Immature natural killer cell (primary cell): ENCODE results near the gene KIF25. TPM values are rescaled to one million over a fixed set of nuclear protein-coding genes. Genes with fewer than 3 reads are reported as not detected.

Experiments used
- DNase-seq, 3 donors: peaks; one replicate each; pipeline ENCODE4 v3.0.0; 2022; ENCODE audit warnings: mixed read lengths in 1 of 3
- H3K27ac Mint-ChIP-seq, 6 donors: one replicate each; pipeline ENCODE4 v1.8.0; 2020; ENCODE audit warnings: mixed read lengths in 6 of 6, mild to moderate bottlenecking in 5 of 6, inconsistent platforms in 4 of 6, moderate library complexity in 3 of 6
- H3K27me3 Mint-ChIP-seq, 3 donors: one replicate each; pipeline ENCODE4 v1.8.0; 2020 to 2021; ENCODE audit warnings: low read depth in 3 of 3, mild to moderate bottlenecking in 3 of 3, mixed read lengths in 3 of 3, moderate library complexity in 3 of 3, inconsistent platforms in 1 of 3
- H3K36me3 Mint-ChIP-seq, 3 donors: one replicate each; pipeline ENCODE4 v1.8.0; 2020; ENCODE audit warnings: mixed read lengths in 3 of 3, inconsistent platforms in 2 of 3, mild to moderate bottlenecking in 2 of 3
- H3K4me1 Mint-ChIP-seq, 2 donors: one replicate each; pipeline ENCODE4 v1.8.0; 2020; ENCODE audit warnings: inconsistent platforms in 2 of 2, mild to moderate bottlenecking in 2 of 2, mixed read lengths in 2 of 2, moderate library complexity in 1 of 2
- H3K4me3 Mint-ChIP-seq, 5 donors: one replicate each; pipeline ENCODE4 v1.8.0; 2020; ENCODE audit warnings: mild to moderate bottlenecking in 5 of 5, mixed read lengths in 5 of 5, inconsistent platforms in 3 of 5, moderate library complexity in 3 of 5
- H3K9me3 Mint-ChIP-seq, 6 donors: one replicate each; pipeline ENCODE4 v1.8.0; 2020; ENCODE audit warnings: mild to moderate bottlenecking in 6 of 6, mixed read lengths in 6 of 6, inconsistent platforms in 4 of 6, moderate library complexity in 3 of 6
- polyA plus RNA-seq, 3 donors: library from polyadenylated mRNA; unstranded; fragments of 300-500 nt; fragmentation: Illumina TruSeq; gene quantifications; one replicate each; pipeline ENCODE4 v1.2.3, GENCODE V29; 2021

The KIF25 gene
- polyA plus RNA-seq, 3 donors from 2014 or later = not detected

DNA sequence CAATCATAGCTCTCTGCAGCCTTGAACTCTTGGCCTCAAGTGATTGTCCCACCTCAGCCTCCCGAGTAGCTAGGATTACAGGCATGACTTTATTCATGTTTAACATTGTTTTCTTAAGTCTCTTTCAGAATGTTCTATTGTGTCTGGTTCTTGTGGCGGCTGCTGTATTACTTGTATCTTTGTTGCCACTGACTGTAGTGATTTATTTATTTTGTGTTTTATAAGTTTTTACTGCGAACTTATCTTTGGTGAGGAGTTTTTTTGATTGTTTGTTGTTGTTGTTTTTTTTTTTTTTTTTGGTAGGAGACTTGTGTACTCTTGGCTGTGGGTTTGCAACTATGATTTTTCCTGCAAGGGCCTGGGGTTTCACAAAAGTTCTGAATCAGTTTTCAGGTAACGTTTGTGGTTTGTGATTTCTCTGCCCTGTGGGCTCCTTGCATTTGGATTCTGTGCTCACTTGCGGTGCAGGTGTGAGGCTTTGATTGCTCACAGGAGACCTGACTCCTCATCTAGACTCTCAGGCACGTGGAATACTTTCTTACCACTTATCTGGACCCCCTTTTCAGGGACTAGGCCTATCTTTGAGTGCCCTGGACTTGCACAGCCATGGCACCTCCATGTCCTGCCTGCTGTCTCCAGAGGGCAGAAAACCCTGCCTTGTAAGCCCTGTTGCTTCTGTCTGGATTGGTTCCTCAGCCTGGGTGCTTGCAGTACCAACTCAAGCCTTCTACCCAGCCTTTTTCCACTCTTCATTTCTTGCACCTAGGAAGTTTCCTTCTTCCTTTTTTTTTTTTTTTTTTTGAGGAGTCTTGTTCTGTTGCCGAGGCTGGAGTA lies 25.2 kb downstream of the KIF25 start:
- no peak overlapping the region for H3K4me3 Mint-ChIP-seq
- H3K27ac Mint-ChIP-seq = no peak overlapping the region

DNA sequence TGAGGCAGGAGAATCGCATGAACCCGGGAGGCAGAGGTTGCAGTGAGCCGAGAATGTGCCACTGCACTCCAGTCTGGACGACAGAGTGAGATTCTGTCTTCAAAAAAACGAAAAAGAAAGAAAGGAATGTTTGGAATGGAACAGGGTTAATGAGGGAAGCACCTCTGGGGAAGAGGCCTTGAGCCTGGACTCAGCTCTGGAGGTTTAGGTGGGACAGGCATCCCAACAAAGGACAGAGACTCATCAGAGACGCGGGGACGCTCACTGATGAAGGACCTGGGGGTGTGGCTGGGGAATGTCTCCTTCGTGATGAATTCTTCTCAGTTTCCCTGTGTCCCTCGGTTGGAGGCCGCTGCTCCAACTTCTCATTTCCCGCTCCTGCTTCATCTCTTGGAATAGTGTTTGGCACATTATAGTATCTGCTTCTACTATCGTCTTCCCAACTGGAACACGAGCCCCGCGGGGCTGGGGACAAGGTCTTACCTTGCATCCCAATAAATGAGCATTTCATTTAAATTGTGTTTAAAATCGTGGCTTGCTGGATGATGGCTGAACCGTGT lies 27.6 kb downstream of the KIF25 start:
- peaks cover 0 to 2% (median 0%) of the 10 kb centered on the region in 6 donors for H3K9me3 Mint-ChIP-seq
- H3K27me3 Mint-ChIP-seq = peaks cover 0 to 8% (median 0%) of the 10 kb centered on the region in 3 donors
- H3K4me3 Mint-ChIP-seq = no peak overlapping the region
- no peak for DNase-seq
- H3K27ac Mint-ChIP-seq = no peak overlapping the region
- H3K36me3 Mint-ChIP-seq = no peaks in the 10 kb centered on the region
- H3K4me1 Mint-ChIP-seq = no peaks in the 10 kb centered on the region

More for the DNA sequence above, 25.2 kb downstream of the KIF25 start:
- peaks cover 0 to 2% (median 0%) of the 10 kb centered on the region in 6 donors for H3K9me3 Mint-ChIP-seq
- no peaks in the 10 kb centered on the region for H3K36me3 Mint-ChIP-seq
- no peak for DNase-seq
- no peaks in the 10 kb centered on the region for H3K4me1 Mint-ChIP-seq
- H3K27me3 Mint-ChIP-seq = peaks cover 0 to 6% (median 2%) of the 10 kb centered on the region in 3 donors

DNA sequence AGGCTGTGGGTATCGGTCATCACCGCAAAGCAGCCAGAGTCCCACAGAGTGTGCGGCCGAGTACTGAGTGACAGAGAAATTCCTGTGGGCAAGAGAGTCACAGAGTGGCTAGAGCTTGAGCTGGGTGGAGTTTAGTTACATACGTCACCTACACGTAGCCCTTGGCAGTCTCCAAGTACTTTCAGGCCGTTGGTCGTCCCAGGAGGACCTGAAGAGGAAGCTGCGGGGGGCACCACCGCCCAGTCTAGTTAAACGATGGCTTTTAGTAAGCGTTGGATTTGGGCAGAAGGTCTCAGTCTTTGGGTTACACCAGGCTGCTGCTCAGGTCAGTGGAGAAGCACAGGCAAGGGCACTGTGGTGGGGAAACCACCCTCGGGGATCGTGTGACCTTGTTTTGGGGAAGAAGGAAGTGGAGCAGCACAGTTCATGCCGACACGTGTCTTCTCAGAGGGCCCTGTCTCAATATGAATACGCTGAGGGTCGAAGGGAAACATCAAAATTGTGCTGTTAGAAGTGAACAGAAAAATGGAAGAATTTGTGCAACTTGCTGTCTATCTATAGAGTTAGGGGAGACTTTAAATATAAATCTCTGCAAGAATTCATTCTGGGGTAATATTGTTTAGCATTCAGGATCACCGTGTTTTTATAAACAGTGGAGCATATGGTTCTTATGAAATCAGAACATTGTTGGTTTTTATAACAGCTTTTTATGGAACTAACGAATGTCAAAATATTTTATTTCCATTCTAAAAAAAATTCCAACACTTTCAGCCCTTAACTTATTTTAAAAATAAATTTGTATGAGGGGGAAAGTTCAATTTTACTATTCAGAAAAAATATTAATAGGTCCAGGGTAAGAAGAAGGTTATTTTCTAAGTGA lies 28.6 kb downstream of the KIF25 start:
- H3K27me3 Mint-ChIP-seq = peaks cover 0 to 8% (median 0%) of the 10 kb centered on the region in 3 donors
- H3K9me3 Mint-ChIP-seq = peaks cover 0 to 2% (median 0%) of the 10 kb centered on the region in 6 donors
- no peaks in the 10 kb centered on the region for H3K4me1 Mint-ChIP-seq
- H3K36me3 Mint-ChIP-seq = no peaks in the 10 kb centered on the region
- no peak for DNase-seq
- no peak overlapping the region for H3K4me3 Mint-ChIP-seq
- H3K27ac Mint-ChIP-seq = no peak overlapping the region

DNA sequence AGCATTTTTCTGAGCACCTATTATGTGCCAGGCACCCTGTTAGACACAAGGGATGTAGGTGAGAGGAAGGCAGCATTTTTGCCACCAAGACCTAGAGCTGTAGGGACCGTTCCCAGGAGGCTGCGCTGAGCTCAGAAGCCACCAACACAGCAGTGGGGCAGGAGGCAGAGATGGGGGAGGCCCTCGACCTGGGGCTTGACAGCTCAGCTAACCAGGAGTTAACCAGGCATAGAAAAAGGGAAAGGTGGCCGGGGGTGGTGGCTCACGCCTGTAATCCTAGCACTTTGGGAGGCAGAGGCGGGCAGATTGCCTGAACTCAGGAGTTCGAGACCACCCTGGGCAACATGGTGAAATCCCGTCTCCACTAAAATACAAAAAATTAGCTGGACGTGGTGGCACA lies 29.5 kb downstream of the KIF25 start:
- H3K27me3 Mint-ChIP-seq = peaks cover 0 to 8% (median 0%) of the 10 kb centered on the region in 3 donors
- DNase-seq = no peak
- no peak overlapping the region for H3K27ac Mint-ChIP-seq
- no peaks in the 10 kb centered on the region for H3K4me1 Mint-ChIP-seq
- no peak overlapping the region for H3K4me3 Mint-ChIP-seq
- H3K36me3 Mint-ChIP-seq = no peaks in the 10 kb centered on the region
- peaks cover 0 to 2% (median 0%) of the 10 kb centered on the region in 6 donors for H3K9me3 Mint-ChIP-seq

DNA sequence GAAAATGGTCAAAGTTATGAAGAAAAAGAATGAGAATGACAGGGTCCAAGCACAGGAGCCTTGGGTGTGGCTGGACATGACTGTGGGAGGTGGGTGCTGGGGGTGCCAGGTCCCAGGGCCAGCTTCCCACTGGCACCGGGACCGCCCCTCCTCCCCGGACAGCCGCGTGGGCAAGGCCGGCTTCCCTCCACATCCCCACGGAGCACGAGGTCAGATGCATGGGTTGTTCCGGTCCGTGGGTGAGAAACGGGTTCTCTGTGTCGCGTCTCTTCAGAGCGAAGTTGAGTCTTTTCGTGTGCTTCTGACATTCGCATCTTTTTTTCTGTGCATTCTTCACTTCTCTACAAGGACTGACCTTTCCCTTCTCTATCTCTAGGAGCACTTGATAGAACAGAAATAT lies 30.1 kb downstream of the KIF25 start:
- peak overlapping the region in 1 of 6 donors; percentile 16 for H3K27ac Mint-ChIP-seq
- H3K27me3 Mint-ChIP-seq = peaks cover 0 to 8% (median 0%) of the 10 kb centered on the region in 3 donors
- DNase-seq = no peak
- no peak overlapping the region for H3K4me3 Mint-ChIP-seq
- no peaks in the 10 kb centered on the region for H3K4me1 Mint-ChIP-seq
- no peaks in the 10 kb centered on the region for H3K36me3 Mint-ChIP-seq
- H3K9me3 Mint-ChIP-seq = peaks cover 0 to 2% (median 0%) of the 10 kb centered on the region in 6 donors

DNA sequence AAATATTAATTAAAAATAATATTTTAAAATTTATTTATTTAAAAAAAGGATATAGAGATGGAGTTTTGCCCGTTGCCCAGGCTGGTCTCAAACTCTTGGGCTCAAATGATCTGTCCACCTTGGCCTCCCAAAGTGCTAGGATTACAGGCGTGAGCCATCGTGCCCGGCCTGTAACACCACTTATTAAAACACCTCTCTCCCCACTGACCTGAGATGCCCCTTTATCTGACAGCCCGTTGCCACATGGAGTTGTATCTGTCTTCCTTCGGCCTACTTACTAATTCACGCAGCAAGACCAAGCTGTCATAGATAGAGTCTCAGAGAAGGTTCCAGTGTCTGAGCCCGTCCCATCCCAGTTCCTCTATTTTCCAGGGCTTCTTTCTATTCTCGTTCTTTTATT lies 30.7 kb downstream of the KIF25 start:
- no peaks in the 10 kb centered on the region for H3K4me1 Mint-ChIP-seq
- no peaks in the 10 kb centered on the region for H3K36me3 Mint-ChIP-seq
- H3K4me3 Mint-ChIP-seq = no peak overlapping the region
- peaks cover 0 to 2% (median 0%) of the 10 kb centered on the region in 6 donors for H3K9me3 Mint-ChIP-seq
- H3K27ac Mint-ChIP-seq = peak overlapping the region in 1 of 6 donors; percentile 16
- DNase-seq = no peak
- H3K27me3 Mint-ChIP-seq = peaks cover 0 to 9% (median 0%) of the 10 kb centered on the region in 3 donors

DNA sequence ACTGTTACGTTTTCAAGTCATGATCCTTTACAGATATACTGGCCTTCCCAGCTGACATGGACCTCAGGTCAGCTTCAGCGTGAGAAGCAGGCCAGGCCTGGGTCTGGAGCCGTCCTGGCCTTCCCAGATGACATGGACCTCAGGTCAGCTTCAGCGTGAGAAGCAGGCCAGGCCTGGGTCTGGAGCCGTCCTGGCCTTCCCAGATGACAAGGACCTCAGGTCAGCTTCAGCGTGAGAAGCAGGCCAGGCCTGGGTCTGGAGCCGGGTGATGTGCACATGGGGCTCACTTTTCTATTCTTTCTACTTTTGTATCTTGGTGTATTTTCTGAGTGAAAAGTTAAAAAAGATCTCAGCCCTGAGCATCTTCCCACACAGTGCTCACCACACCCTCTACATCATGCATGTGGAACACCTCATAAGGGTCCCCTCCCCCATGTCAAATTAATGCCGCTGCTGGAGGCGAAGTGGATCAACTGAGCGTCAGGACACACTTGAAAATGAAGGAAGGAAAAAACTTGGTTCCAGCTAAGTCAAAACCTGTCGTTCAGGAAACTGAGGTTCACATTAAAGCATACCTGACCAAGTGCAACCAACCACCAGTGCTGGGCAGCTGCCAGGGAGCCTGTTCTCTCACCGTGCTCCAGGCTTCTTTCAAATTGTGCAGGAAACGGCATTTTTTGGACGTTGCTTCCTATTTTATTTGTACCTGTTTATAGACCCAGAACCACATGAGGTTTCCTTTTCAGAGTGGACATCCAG lies 32.2 kb downstream of the KIF25 start:
- Mint-ChIP-seq H3K36me3 (no peaks in the 10 kb centered on the region), H3K9me3 (peaks cover 0 to 2% (median 0%) of the 10 kb centered on the region in 6 donors), H3K4me1 (no peaks in the 10 kb centered on the region), H3K4me3 (no peak overlapping the region), H3K27ac (no peak overlapping the region), H3K27me3 (peaks cover 0 to 18% (median 0%) of the 10 kb centered on the region in 3 donors)
- DNase-seq = no peak

DNA sequence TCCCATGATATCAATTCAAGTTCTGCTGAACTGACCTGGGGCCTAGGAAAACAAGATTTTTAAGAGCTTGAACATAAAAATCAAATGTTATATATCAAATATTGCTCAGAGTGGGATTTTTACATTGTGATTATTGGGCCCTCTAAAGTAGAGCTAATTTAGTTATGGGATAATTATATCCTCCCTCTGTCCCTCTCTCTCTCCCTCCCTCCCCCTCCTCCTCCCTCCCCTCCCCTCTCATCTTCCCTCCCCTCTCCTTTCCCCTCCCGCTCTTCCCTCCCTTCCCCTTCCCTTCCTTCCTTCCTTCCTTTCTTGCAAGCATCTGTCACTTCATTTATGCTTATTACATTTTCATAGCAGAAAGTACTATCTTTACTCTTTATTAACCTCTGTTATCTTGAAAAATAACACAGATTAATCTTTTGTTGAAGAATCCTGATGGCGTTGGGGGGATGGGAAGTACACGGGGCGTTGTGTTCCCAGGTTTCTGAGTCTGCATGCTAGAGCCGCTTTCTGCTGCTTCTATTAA lies 32.8 kb downstream of the KIF25 start:
- H3K27me3 Mint-ChIP-seq = peaks cover 2 to 20% (median 3%) of the 10 kb centered on the region in 3 donors
- H3K36me3 Mint-ChIP-seq = no peaks in the 10 kb centered on the region
- H3K4me3 Mint-ChIP-seq = no peak overlapping the region
- H3K9me3 Mint-ChIP-seq = peaks cover 0 to 2% (median 0%) of the 10 kb centered on the region in 6 donors
- no peak overlapping the region for H3K27ac Mint-ChIP-seq
- DNase-seq = no peak
- H3K4me1 Mint-ChIP-seq = peaks cover 0 to under 1% of the 10 kb centered on the region in 2 donors

DNA sequence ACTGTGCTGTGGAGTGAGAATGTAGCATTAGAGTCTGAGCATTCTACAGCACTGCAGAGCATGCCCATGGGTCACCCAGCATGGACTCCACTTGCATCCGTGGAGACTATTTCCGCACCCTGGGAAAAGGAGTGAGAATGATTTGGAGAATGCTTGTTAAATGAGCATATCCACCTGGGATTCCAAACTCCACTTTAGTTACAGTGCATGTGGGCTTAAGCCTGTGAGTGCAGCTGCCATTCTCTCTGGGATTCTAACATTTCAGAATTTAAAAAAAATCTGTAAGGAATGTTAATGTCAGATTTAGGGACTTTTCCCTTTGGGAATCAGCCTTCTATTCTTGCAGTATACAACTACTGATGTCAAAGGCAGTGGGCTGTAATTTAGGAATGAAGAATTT lies 33.4 kb downstream of the KIF25 start:
- H3K9me3 Mint-ChIP-seq = peaks cover 0 to 3% (median 0%) of the 10 kb centered on the region in 6 donors
- peaks cover 2 to 19% (median 3%) of the 10 kb centered on the region in 3 donors for H3K27me3 Mint-ChIP-seq
- no peak overlapping the region for H3K27ac Mint-ChIP-seq
- no peak overlapping the region for H3K4me3 Mint-ChIP-seq
- DNase-seq = no peak
- H3K4me1 Mint-ChIP-seq = peaks cover 5 to 6% of the 10 kb centered on the region in 2 donors
- H3K36me3 Mint-ChIP-seq = peaks cover 0 to under 1% (median 0%) of the 10 kb centered on the region in 3 donors

DNA sequence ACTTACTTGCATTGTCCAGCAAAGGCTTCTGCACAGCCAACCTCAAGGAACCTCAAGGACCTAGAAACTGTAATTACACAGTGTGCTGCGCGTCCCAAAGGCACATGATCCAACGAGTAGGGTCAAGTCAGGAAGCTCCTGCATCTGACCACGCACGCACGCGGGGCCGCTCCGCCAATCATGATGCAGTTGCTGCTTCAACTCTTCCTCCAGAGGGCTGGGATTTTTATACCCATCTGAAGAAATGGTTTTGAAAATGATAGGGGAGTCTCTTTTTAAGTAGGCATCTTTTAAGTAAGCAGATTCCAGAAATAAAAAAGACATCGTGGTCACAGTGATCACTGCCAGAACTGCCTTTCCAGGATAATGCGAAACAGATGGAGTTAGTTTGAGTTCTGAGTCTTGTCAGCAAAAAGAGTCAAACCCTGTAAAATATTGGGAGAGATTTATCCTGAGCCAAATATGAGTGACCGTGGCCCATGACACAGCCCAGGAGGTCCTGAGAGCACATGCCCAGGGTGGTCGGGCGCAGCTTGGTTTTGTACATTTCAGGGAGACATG lies 34.0 kb downstream of the KIF25 start:
- no peak overlapping the region for H3K4me3 Mint-ChIP-seq
- H3K9me3 Mint-ChIP-seq = peaks cover 0 to 5% (median 2%) of the 10 kb centered on the region in 6 donors
- peaks cover 7 to 11% of the 10 kb centered on the region in 2 donors for H3K4me1 Mint-ChIP-seq
- DNase-seq = no peak
- peaks cover 0 to 3% (median 0%) of the 10 kb centered on the region in 3 donors for H3K36me3 Mint-ChIP-seq
- H3K27ac Mint-ChIP-seq = no peak overlapping the region
- H3K27me3 Mint-ChIP-seq = peaks cover 4 to 20% (median 5%) of the 10 kb centered on the region in 3 donors

DNA sequence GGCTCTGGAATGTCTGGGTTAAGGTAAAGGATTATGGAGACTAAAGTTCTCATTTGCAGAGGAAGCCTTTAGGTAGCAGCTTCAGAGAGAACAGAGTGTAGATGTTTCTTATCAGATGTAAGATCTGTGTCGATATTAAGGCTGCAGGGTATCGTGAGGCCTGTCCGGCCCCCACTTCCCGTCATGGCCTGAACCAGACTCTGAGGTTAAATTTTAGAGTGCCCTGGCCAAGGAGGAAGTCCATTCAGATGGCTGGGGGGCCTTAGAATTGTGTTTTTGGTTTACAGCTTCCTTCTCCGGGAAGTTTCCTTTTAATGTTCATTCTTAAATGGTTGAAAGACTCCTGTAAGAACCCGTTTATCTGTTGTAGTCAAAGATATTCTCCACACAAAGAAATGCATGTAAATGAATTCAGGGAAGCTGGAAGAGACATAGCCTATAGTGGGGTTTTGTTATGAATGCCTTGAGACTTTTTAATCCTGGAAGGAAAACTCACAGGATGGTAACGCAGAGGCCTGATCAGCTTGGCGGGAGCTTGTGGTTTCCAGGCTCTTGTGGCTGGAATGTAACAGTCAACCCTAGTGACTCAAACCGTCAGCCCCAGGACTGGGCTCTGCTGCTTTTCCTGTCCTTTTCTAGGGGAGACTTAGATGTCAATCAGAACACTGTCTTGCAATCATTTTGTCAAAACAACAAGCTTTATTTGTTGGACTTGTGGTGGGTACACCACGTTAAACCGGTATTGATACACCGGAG lies 34.7 kb downstream of the KIF25 start:
- H3K9me3 Mint-ChIP-seq = peaks cover 0 to 7% (median 1%) of the 10 kb centered on the region in 6 donors
- DNase-seq = no peak
- peaks cover 0 to 3% (median 0%) of the 10 kb centered on the region in 3 donors for H3K36me3 Mint-ChIP-seq
- no peak overlapping the region for H3K4me3 Mint-ChIP-seq
- peaks cover 7 to 11% of the 10 kb centered on the region in 2 donors for H3K4me1 Mint-ChIP-seq
- no peak overlapping the region for H3K27ac Mint-ChIP-seq
- peaks cover 5 to 19% (median 6%) of the 10 kb centered on the region in 3 donors for H3K27me3 Mint-ChIP-seq

DNA sequence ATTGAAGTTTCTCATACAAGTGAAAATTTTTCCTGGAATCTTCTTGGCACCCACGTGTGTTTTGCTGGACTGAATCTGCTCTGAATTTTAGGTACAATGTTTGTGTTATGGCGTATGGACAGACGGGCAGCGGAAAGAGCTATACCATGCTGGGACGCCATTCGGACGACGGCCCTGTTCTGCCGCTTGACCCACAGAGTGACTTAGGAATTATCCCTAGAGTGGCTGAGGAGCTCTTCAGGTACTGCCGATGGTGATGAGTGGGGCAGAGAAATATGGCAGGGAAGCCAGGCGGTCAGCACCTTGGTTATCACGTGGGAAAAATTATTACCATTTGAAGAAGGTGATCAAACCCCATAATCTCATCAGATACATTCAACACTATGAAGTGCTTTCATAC lies 36.3 kb downstream of the KIF25 start:
- Mint-ChIP-seq H3K4me1 (peaks cover 7 to 11% of the 10 kb centered on the region in 2 donors), H3K4me3 (peak overlapping the region in 1 of 5 donors; percentile 50), H3K9me3 (peaks cover 1 to 18% (median 5%) of the 10 kb centered on the region in 6 donors), H3K36me3 (peaks cover 0 to 3% (median 0%) of the 10 kb centered on the region in 3 donors), H3K27ac (no peak overlapping the region), H3K27me3 (peaks cover 5 to 18% (median 17%) of the 10 kb centered on the region in 3 donors)
- no peak for DNase-seq
